GM13977 (cell line): ENCODE data around the gene ZNF224.
"Not testable (repeated sequence)": the region's sequence is repeated elsewhere in the genome, so short reads cannot be mapped to it uniquely, and the experiment has no call there.

Source experiments
- DNase-seq: peaks from one replicate; pipeline ENCODE4 v3.0.0; 2012; ENCODE audit warnings: low spot score
- CTCF ChIP-seq: IDR thresholded peaks from 2 replicates; pipeline ENCODE4 v1.5.1; 2012; ENCODE audit warnings: mild to moderate bottlenecking, control low read depth; ENCODE audit not compliant: insufficient read depth; ENCODE audit errors: extremely low read depth, missing control alignments
- in situ Hi-C: fragments of 300-500 bp; cut with MboI; formaldehyde crosslinking; loops from one replicate; pipeline ENCODE4 v1.12.0; 2022; ENCODE audit warnings: low sequenced_read_pairs, low pct_unique_long_range_greater_than_20kb, mixed read lengths, inconsistent platforms; ENCODE audit not compliant: unreplicated experiment

Gene ZNF224

GRCh38 chr19:44107751-44108150 is 13.6 kb downstream of the ZNF224 start:
- in situ Hi-C loops = no loop called here
- DNase-seq = no peak
- no peak for TF ChIP-seq CTCF

GRCh38 chr19:44109458-44109857 is 15.3 kb downstream of the ZNF224 start:
- no peak for DNase-seq
- in situ Hi-C loops = no loop called here
- no peak for TF ChIP-seq CTCF

- in situ Hi-C loops = no loop called here
- DNase-seq = no peak
- no peak for TF ChIP-seq CTCF
Measured at GRCh38 chr19:44111910-44112463, 17.8 kb downstream of the ZNF224 start.

GRCh38 chr19:44112802-44113137 is 18.6 kb downstream of the ZNF224 start:
- peak; percentile 8 for DNase-seq
- in situ Hi-C loops = no loop called here
- TF ChIP-seq CTCF = no peak

GRCh38 chr19:44113138-44113783 is 19.1 kb downstream of the ZNF224 start, which contains the start of gene ZNF225:
ZNF225 (plus strand) TSS chr19:44113399; CDS start chr19:44115828, 2,429 bp downstream.
- DNase-seq = peak; percentile 87
- in situ Hi-C loops = no loop called here
- TF ChIP-seq CTCF = no peak

GRCh38 chr19:44113784-44114390 is 19.7 kb downstream of the ZNF224 start:
- in situ Hi-C loops = no loop called here
- peak; percentile 13 for DNase-seq
- no peak for TF ChIP-seq CTCF

GRCh38 chr19:44121162-44121561 is 27.0 kb downstream of the ZNF224 start:
- DNase-seq, in situ Hi-C loops: not testable (repeated sequence)
